ENCODE measurements around the gene SEL1L2. TPM values are rescaled to one million over a fixed set of nuclear protein-coding genes. Genes with fewer than 3 reads are reported as not detected.

Gene SEL1L2
- total and polyA plus RNA-seq, 9 of the 15 experiments (the other 6 are each of a cell fraction or from before 2014, with no cell fraction given), result not detected

DNA sequence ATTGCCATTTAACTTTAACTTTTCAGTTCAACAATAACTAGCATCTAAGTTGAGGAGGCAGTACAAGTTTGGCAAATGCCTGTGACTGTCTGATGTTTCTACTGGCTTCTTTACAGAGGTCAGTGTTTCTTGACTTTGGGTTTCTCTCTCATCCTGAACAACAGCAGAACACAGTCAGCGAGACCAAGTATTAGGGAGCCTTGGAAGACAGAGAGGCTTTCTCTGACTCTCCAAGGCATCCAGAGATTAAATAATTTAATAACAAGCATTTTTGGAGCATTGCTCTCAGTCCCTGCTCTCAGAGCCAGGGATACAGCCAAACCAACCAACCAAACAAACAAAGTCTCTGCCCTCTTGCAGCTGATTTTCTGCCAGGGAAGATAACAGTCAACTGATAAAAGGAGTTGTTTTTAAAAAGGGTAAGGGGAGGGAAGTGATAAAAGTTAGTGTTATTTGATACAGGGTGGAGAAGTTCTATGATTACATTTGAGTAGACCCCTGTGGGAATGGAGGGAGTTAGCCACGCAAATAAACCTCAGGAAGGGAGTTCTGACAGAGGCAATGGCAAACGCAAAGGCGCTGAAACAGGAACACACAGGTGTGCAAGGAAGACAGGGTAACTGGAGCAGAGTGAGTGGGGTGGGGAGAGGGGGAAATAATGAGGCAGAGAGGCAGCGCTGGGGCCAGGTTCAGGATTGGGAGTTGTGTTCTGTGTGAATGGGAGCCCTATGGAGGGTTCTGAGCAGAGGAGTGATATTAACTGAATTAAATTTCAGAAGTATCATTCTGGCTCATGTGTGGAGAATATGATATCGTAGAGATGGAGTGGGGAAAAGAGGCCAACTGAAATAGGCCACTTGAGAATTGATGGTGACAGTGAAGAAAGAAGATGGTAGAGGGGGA is 55.2 kb downstream of the SEL1L2 start:
- no peaks in the 10 kb centered on the region for H4K20me1 ChIP-seq (replicated peaks; ENCODE audit: control insufficient read depth, insufficient read depth, low read length)
- in situ Hi-C loops (cut with MboI), result no loop called here
- H2AFZ ChIP-seq (ENCODE audit: low read depth, low read length), result no peak overlapping the region
- no peaks in the 10 kb centered on the region for H3K9me1 ChIP-seq (ENCODE audit: control insufficient read depth, insufficient read depth, low read length)
- ChIA-PET CTCF (ENCODE audit: low intra/inter-chr PET ratio) (no interaction called here), POLR2A (interaction anchor here (0.6 kb wide), 1 partner anchor 162 kb away, joined by 4 read pairs; no protein-coding TSS in a partner anchor)
- no peak for ATAC-seq
- no peaks in the 10 kb centered on the region for H3K27me3 ChIP-seq (ENCODE audit: control insufficient read depth in 2 of 2, insufficient read depth in 2 of 2, low read length in 2 of 2)
- no peak for TF ChIP-seq TCF3 (CRISPR knock-in tag; IDR thresholded peaks at IDR 0.05)
- no peak for TF ChIP-seq POLR2AphosphoS2 (IDR thresholded peaks at IDR 0.05; ENCODE audit: low read length)
- TF ChIP-seq ZC3H4 (CRISPR knock-in tag; IDR thresholded peaks at IDR 0.05; ENCODE audit: borderline replicate concordance), result no peak
- TF ChIP-seq RBBP5 (IDR thresholded peaks at IDR 0.05; ENCODE audit: borderline replicate concordance, insufficient read depth, low read length, poor library complexity, severe bottlenecking), result no peak
- TF ChIP-seq RBM34 (IDR thresholded peaks at IDR 0.05; ENCODE audit: borderline replicate concordance, insufficient read depth, low read length), result no peak
- TF ChIP-seq, protein P1, sequence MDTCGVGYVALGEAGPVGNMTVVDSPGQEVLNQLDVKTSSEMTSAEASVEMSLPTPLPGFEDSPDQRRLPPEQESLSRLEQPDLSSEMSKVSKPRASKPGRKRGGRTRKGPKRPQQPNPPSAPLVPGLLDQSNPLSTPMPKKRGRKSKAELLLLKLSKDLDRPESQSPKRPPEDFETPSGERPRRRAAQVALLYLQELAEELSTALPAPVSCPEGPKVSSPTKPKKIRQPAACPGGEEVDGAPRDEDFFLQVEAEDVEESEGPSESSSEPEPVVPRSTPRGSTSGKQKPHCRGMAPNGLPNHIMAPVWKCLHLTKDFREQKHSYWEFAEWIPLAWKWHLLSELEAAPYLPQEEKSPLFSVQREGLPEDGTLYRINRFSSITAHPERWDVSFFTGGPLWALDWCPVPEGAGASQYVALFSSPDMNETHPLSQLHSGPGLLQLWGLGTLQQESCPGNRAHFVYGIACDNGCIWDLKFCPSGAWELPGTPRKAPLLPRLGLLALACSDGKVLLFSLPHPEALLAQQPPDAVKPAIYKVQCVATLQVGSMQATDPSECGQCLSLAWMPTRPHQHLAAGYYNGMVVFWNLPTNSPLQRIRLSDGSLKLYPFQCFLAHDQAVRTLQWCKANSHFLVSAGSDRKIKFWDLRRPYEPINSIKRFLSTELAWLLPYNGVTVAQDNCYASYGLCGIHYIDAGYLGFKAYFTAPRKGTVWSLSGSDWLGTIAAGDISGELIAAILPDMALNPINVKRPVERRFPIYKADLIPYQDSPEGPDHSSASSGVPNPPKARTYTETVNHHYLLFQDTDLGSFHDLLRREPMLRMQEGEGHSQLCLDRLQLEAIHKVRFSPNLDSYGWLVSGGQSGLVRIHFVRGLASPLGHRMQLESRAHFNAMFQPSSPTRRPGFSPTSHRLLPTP (IDR thresholded peaks at IDR 0.05; ENCODE audit: borderline replicate concordance, extremely low read depth, insufficient read length), result no peak
- TF ChIP-seq, protein P2, sequence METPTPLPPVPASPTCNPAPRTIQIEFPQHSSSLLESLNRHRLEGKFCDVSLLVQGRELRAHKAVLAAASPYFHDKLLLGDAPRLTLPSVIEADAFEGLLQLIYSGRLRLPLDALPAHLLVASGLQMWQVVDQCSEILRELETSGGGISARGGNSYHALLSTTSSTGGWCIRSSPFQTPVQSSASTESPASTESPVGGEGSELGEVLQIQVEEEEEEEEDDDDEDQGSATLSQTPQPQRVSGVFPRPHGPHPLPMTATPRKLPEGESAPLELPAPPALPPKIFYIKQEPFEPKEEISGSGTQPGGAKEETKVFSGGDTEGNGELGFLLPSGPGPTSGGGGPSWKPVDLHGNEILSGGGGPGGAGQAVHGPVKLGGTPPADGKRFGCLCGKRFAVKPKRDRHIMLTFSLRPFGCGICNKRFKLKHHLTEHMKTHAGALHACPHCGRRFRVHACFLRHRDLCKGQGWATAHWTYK (CRISPR knock-in tag; IDR thresholded peaks at IDR 0.05), result no peak
- intact Hi-C loops (cut with micrococcal nuclease), result no loop called here
- no peak overlapping the region for H3K4me3 ChIP-seq
- no peaks in the 10 kb centered on the region for H3K9me3 ChIP-seq (replicated peaks; ENCODE audit: control insufficient read depth, insufficient read depth, low read depth, low read length)
- whole genome bisulfite sequencing (ENCODE audit: insufficient coverage, low coverage, missing lambda C conversion rate), result 17% methylated on average over 6 of the region's 6 CpGs
- H3K9ac ChIP-seq (ENCODE audit: insufficient read depth in 1 of 2, low read depth in 2 of 2, low read length in 2 of 2), result no peak overlapping the region
- no peak for FAIRE-seq
- H3K4me1 ChIP-seq (replicated peaks in 1 of 2; ENCODE audit: control insufficient read depth in 2 of 2, insufficient read depth in 2 of 2, low read length in 2 of 2), result no peaks in the 10 kb centered on the region
- no peak overlapping the region for H3K27ac ChIP-seq (ENCODE audit: extremely low read depth, low read depth, low read length)
- no peak for DNase-seq (ENCODE audit: extremely low read depth in 1 of 4, low spot score in 3 of 4)
- H3K36me3 ChIP-seq (ENCODE audit: control insufficient read depth, insufficient read depth, low read length), result no peaks in the 10 kb centered on the region
- H3K79me2 ChIP-seq (ENCODE audit: control insufficient read depth, insufficient read depth, low read length), result no peaks in the 10 kb centered on the region
- H3K4me2 ChIP-seq (ENCODE audit: insufficient read depth, low read length), result no peak overlapping the region
- no TSS peak for BruUV-seq (replicated peaks)

Data from K562 (cell line).